GM04503 (cell line): ENCODE data around the gene VWDE.
A peak's percentile ranks its signal among the peaks of the same experiment; 100 is the strongest.
"Not testable (repeated sequence)": the region's sequence is repeated elsewhere in the genome, so short reads cannot be mapped to it uniquely, and the experiment has no call there.

ENCODE experiments used
- DNase-seq: peaks from one replicate; pipeline ENCODE4 v3.0.0-alpha.2; 2012; ENCODE audit warnings: low read depth

The VWDE gene

GRCh38 chr7:12401538-12402364 is 1.9 kb downstream of the VWDE start:
- no peak for DNase-seq

GRCh38 chr7:12398186-12398585 is 5.5 kb downstream of the VWDE start:
- no peak for DNase-seq

- DNase-seq: no peak
Observed at GRCh38 chr7:12397671-12398070, 6.0 kb downstream of the VWDE start.

DNA sequence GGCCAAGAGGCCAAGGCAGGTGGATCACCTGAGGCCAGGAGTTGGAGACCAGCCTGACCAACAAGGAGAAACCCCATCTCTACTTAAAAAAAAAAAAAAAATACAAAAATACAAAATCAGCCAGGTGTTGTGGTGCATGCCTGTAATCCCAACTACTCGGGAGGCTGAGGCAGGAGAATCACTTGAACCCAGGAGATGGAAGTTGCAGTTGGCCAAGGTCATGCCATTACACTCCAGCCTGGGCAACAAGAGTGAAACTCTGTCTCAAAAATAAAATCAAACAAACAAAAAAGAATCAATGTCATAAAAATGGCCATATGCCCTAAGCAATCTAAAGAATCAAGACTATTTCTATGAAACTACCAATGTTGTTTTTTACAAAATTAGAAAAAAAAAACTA is 7.0 kb downstream of the VWDE start:
- DNase-seq: not testable (repeated sequence)

- no peak for DNase-seq
Observed at GRCh38 chr7:12391922-12392615, 11.6 kb downstream of the VWDE start.

DNA sequence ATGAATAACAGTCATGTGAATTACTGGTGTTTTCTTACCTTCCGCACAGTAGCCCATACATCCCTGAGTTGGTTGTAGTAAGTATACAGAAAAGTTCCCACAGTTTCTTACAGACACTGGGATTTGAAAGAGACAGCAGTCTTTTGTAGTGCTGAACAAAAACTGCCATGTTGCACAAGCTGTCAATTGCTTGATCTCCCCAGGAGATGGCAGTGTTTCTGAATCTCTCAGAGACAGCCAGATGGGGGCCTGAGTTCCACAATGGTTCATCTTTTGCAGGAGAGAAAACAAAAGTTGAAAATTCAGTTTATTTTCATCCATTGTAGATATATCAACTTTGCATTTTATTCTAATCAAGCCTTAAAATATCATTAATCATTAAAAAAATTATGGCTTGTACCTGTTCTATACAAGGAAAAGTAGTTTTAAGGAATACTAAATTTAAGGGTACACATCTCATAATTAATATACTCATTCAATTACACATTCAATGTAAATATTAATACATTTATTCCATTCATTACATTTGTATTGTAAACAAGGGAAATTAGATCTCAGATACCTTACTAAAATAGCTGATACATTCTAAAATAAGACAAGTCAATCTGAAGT is 14.5 kb downstream of the VWDE start:
- peak; percentile 18 for DNase-seq

- no peak for DNase-seq
Observed at GRCh38 chr7:12386313-12386740, 17.3 kb downstream of the VWDE start.

- DNase-seq: no peak
Observed at GRCh38 chr7:12385364-12385786, 18.3 kb downstream of the VWDE start.

DNA sequence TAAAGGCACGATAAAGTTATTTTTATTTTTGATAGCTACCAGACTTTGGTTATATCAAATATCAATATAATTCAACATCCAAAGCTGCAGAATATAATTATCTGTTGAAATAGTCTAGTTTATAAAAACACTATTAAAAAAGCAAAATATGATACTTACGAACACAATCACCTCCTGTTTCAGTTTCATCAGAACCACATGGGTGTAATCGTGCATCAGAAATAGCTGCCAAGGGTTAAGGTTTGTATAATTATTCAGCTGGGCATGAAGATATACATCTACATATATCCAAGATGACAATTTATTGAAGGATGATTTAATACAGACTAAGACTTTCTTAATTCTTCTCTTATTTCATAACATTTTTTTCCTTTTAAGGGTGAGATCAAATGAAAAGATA is 20.3 kb downstream of the VWDE start:
- no peak for DNase-seq

DNA sequence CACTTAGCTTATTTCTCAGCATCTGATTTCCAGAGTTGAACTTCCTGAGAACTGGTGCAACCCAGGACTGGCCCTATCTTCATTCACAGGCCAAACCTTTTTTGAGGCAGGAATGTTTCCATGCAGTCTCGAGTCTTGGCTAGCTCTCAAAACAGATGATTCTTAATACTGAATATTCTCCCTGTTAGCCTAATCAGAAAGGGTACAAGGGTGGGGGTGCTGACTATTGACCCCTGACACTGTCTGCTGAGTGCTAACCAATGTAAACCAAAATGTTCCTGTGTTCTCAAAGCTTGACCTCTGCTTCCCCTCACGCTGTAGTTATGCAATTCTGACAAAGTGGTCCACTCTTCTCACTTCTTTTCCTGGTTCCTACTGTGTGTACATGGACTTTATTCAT is 25.3 kb downstream of the VWDE start:
- no peak for DNase-seq

DNA sequence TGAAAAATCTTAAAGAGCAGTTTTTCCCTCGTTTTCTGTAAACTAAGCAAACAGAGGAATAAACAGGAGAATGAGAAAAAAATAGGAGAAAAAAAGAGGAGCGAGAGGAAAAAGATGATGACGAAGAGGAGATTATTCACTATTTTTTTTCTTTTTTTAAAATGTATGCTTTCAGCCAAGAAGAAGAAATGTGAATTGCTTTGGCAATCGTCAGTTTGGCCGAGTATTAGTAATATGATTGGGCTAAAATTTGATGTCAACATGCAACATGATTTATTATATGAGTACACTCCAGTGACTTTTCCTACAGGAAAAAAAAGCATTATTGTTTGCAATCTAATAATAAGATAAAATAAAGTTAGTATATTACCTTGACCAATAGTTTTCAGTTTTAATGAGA is 26.3 kb downstream of the VWDE start:
- no peak for DNase-seq

GRCh38 chr7:12373580-12374263 is 29.9 kb downstream of the VWDE start:
- no peak for DNase-seq

- no peak for DNase-seq
Observed at GRCh38 chr7:12370249-12370648, 33.4 kb downstream of the VWDE start.

GRCh38 chr7:12369756-12370155 is 33.9 kb downstream of the VWDE start:
- no peak for DNase-seq

- no peak for DNase-seq
Observed at GRCh38 chr7:12369072-12369471, 34.6 kb downstream of the VWDE start.

- no peak for DNase-seq
Observed at GRCh38 chr7:12360948-12361347, 42.7 kb downstream of the VWDE start.

- DNase-seq: no peak
Observed at GRCh38 chr7:12358694-12359093, 45.0 kb downstream of the VWDE start.

DNA sequence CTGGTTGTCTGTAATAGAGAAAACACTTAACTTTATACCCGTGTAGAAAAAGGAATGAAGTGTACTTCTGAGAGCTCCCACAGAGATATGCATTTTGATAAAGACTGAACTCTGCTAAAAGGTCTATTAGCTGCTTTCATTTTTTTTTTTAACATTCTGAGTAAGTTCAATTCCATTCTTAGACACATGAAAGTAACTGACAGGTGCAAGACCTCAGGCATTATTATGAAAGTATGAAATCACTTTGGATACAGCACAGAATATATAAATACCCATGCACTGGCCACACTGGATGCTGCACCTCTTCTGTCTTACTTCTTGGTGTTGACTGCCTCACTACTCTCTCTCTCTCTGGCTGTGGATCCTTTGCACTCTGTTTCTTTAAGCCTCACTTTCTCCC is 46.2 kb downstream of the VWDE start:
- no peak for DNase-seq

DNA sequence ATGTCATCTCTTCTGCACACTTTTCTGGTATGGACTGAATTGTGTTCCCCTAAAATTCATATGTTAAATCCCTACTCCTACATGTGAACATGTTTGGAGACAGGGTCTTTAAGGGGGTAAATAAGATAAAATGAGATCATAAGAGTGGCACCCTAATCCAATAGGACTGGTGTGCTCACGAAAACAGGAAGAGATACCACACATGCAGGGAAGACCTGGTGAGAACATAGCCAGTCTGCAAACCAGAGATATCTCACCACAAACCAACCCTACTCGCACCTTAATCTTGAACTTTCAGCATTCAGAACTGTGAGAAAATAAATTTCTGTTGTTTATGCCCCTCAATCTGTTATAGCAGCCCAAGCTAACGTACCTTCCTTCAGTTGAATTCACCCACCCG is 51.8 kb downstream of the VWDE start:
- no peak for DNase-seq

DNA sequence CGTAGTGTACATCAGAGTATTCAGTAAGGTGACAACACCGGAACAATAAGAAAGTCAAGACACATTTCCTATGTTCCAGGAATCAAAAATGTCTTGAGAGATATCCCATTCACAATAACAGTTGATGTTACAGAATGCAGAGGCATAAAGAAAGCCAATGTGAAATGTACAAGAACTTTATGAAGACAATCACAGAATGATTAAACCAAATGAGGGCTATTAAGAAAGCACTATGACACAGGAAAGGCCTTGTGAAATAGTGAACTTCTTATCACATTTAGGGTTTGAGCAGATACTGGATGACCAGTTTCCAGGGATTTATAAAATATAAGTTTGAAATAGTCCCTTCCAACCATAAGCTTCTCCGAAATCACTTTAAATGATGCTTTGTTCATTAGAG is 52.7 kb downstream of the VWDE start:
- DNase-seq: no peak

DNA sequence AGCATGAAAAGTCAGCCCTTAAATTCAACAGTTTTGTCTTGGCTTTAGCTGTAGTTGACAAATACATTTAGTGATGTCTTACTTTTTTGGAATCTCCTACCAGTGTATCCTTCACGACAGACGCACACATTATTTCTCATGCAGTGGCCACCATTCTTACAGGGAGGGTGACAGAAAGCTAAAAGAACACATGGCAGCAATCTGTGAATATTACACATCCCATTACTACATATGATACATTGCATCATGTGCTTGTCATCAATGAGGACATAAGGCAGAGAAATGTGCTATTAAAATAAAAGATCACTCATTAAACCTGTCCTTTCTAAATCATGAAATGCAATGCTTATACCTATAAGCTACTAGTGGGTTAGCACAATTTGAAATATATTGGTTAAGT is 66.6 kb downstream of the VWDE start:
- DNase-seq: no peak
